ENCODE data around the gene TMEM88.

Gene TMEM88

DNA sequence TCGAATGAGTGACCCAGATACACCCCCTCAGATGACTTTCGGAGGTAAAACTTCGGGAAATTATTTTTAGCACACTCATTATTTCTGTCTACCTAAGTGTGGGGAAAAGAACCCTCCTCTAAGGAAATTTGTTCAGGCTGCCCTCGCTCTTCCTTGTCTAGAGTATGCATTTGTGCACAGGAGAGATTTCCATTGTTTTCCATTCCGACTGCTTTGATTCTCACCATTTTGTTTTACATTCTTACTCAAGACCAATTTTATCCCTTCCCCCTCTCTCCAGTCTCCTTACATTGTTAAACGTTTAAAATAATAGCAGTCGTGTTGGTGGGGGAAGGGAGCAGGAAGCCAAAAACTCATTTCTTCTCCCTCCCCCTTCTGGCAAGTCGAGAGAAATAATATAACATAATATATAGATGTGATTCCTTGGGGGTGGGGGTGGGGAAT is 32.2 kb downstream of the TMEM88 start:
- POLR2A ChIA-PET = no interaction called here
- TF ChIP-seq, protein P1, sequence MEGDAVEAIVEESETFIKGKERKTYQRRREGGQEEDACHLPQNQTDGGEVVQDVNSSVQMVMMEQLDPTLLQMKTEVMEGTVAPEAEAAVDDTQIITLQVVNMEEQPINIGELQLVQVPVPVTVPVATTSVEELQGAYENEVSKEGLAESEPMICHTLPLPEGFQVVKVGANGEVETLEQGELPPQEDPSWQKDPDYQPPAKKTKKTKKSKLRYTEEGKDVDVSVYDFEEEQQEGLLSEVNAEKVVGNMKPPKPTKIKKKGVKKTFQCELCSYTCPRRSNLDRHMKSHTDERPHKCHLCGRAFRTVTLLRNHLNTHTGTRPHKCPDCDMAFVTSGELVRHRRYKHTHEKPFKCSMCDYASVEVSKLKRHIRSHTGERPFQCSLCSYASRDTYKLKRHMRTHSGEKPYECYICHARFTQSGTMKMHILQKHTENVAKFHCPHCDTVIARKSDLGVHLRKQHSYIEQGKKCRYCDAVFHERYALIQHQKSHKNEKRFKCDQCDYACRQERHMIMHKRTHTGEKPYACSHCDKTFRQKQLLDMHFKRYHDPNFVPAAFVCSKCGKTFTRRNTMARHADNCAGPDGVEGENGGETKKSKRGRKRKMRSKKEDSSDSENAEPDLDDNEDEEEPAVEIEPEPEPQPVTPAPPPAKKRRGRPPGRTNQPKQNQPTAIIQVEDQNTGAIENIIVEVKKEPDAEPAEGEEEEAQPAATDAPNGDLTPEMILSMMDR (IDR thresholded peaks at IDR 0.05; ENCODE audit: control extremely low read depth, extremely low read depth, low read depth, missing control alignments) = no peak
- CTCF ChIA-PET = no interaction called here
- no peak for DNase-seq (ENCODE audit: extremely low spot score)

DNA sequence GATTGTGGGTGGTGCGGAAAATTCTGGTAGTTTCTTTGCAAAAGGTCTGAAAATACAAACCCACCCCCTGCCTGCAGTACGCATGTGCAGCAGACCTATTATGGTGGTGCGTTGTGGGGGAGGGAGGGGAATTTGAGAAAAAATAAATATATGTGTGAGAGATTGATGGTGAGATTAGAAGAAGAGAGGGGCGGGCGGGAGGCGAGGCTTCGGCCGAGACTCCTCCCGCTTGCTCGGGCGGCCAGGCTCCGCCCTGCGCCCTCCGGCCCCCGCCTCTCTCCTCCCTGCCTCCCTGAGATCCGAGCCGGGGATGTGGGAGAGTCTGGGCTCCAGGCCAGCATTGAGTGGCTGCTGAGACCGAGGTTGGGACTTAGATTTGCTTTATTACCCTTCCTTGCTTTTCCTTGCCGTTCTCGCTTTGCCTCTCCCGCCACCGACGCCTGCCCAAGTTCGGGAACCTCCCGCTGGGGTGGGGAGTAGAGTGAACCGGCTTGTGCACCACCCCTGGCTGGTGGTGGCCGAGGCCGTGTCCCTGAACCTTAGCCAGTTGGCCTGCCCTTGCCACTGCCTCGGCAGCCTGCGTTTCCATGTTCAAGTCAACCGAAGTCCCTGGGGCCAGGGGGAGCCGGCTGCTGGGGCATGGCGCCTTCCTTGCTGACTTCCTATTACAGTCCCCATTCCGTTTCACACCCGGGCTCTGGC is 32.8 kb downstream of the TMEM88 start:
- CTCF ChIA-PET = no interaction called here
- POLR2A ChIA-PET = no interaction called here
- peak; percentile 91 for DNase-seq (ENCODE audit: extremely low spot score)
- TF ChIP-seq, protein P1 (IDR thresholded peaks at IDR 0.05; ENCODE audit: control extremely low read depth, extremely low read depth, low read depth, missing control alignments) = no peak

GRCh38 chr17:7888184-7888920 is 33.5 kb downstream of the TMEM88 start, which contains the start of gene CHD3:
TSS of gene CHD3 (plus strand) at chr17:7888789. CDS start at chr17:7889001, 212 bp downstream.
- POLR2A ChIA-PET = no interaction called here
- TF ChIP-seq, protein P1 (IDR thresholded peaks at IDR 0.05; ENCODE audit: control extremely low read depth, extremely low read depth, low read depth, missing control alignments) = no peak
- CTCF ChIA-PET = interaction anchor here (1.2 to 1.3 kb wide), 2 partner anchors 13 to 101 kb away, joined by 3 to 7 read pairs; no protein-coding TSS in a partner anchor
- DNase-seq (ENCODE audit: extremely low spot score) = no peak

GRCh38 chr17:7889166-7889955 is 34.5 kb downstream of the TMEM88 start:
- POLR2A ChIA-PET = no interaction called here

DNA sequence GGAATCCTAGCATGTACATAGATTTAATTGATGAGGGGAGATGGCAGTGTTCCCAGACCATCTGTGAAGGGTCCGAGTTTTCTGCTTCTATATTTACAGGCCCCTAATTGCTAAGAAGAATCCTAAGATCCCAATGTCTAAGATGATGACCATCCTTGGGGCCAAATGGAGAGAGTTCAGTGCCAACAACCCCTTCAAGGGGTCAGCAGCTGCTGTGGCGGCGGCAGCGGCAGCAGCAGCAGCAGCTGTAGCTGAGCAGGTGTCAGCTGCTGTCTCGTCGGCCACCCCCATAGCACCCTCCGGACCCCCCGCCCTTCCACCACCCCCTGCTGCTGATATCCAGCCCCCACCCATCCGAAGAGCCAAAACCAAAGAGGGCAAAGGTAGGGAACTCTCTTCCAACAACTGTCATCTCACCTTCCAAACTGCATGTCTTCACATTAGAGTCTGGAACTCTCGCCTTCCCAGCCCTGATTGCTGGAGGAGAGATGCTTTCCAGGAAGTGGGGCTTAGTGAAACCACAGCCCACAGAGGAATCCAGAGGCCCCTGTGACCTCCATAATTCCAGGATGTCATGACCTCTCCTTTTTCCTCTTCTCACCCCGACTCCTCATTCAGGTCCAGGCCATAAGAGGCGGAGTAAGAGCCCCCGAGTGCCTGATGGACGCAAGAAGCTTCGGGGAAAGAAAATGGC is 38.5 kb downstream of the TMEM88 start:
- POLR2A ChIA-PET = no interaction called here
- no peak for DNase-seq (ENCODE audit: extremely low spot score)
- CTCF ChIA-PET = no interaction called here
- TF ChIP-seq, protein P1 (IDR thresholded peaks at IDR 0.05; ENCODE audit: control extremely low read depth, extremely low read depth, low read depth, missing control alignments) = no peak

More at GRCh38 chr17:7889166-7889955, 34.5 kb downstream of the TMEM88 start:
- TF ChIP-seq, protein P1 (IDR thresholded peaks at IDR 0.05; ENCODE audit: control extremely low read depth, extremely low read depth, low read depth, missing control alignments) = no peak
- CTCF ChIA-PET = interaction anchor here (1.2 to 1.3 kb wide), 2 partner anchors 12 to 100 kb away, joined by 3 to 7 read pairs; no protein-coding TSS in a partner anchor
- DNase-seq (ENCODE audit: extremely low spot score) = no peak

All from GM10248 (cell line).